CD4-positive, CD25-positive, alpha-beta regulatory T cell (primary cell): ENCODE results near the gene RNF166. TPM values are rescaled to one million over a fixed set of nuclear protein-coding genes. Genes with fewer than 3 reads are reported as not detected.
A peak's percentile ranks its signal among the peaks of the same experiment; 100 is the strongest.

ENCODE experiments used
- ATAC-seq, 2 donors: fragments of 150-1000 bp; cut with Tn5 transposase; one replicate each; pipeline ENCODE4 v1.10.0; 2021; ENCODE audit warnings: low read depth in 2 of 2, moderate number of reproducible peaks in 2 of 2, moderate library complexity in 1 of 2
- DNase-seq, 3 donors: peaks; one replicate each; pipeline versions ENCODE4 v3.0.0 to v3.0.0-alpha.2; 2012 to 2022; ENCODE audit warnings: mixed read lengths in 1 of 3
- H3K27ac ChIP-seq: one replicate; pipeline ENCODE4 v1.7.0; 2013; ENCODE audit warnings: mild to moderate bottlenecking, low read length; ENCODE audit not compliant: insufficient read depth, poor library complexity, severe bottlenecking
- H3K27me3 ChIP-seq: one replicate; pipeline ENCODE4 v1.7.0; 2013; ENCODE audit warnings: low read length; ENCODE audit not compliant: control insufficient read depth, insufficient read depth
- H3K36me3 ChIP-seq: one replicate; pipeline ENCODE4 v1.7.0; 2013; ENCODE audit warnings: mild to moderate bottlenecking, low read length, moderate library complexity; ENCODE audit not compliant: control insufficient read depth, insufficient read depth
- H3K4me1 ChIP-seq: 2 replicates; pipeline ENCODE4 v1.7.0; 2013; ENCODE audit warnings: mild to moderate bottlenecking, low read length; ENCODE audit not compliant: insufficient read depth, control insufficient read depth, poor library complexity, severe bottlenecking
- H3K4me3 ChIP-seq: one replicate; pipeline ENCODE4 v1.7.0; 2013; ENCODE audit warnings: low read depth, mild to moderate bottlenecking, low read length, moderate library complexity
- H3K9me3 ChIP-seq, 2 experiments: 1 replicate in 1 of 2; 2 replicates in 1 of 2; pipeline ENCODE4 v1.7.0; 2013; ENCODE audit warnings: low read length in 2 of 2, mild to moderate bottlenecking in 1 of 2, moderate library complexity in 1 of 2; ENCODE audit not compliant: control insufficient read depth in 2 of 2
- H3K27ac Mint-ChIP-seq, 3 donors: one replicate each; pipeline ENCODE4 v1.8.0; 2020 to 2022; ENCODE audit warnings: mild to moderate bottlenecking in 3 of 3, mixed read lengths in 3 of 3, moderate library complexity in 2 of 3
- H3K27me3 Mint-ChIP-seq: one replicate; pipeline ENCODE4 v1.8.0; 2022; ENCODE audit warnings: mild to moderate bottlenecking, mixed read lengths
- H3K36me3 Mint-ChIP-seq: one replicate; pipeline ENCODE4 v1.8.0; 2020; ENCODE audit warnings: mixed read lengths
- H3K4me1 Mint-ChIP-seq, 4 donors: one replicate each; pipeline ENCODE4 v1.8.0; 2020 to 2022; ENCODE audit warnings: mixed read lengths in 4 of 4, mild to moderate bottlenecking in 1 of 4
- H3K4me3 Mint-ChIP-seq, 4 donors: one replicate each; pipeline ENCODE4 v1.8.0; 2020 to 2022; ENCODE audit warnings: mild to moderate bottlenecking in 4 of 4, mixed read lengths in 4 of 4, moderate library complexity in 3 of 4
- H3K9me3 Mint-ChIP-seq, 7 donors: one replicate each; pipeline ENCODE4 v1.8.0; 2020 to 2022; ENCODE audit warnings: mixed read lengths in 7 of 7, mild to moderate bottlenecking in 3 of 7, moderate library complexity in 2 of 7
- polyA plus RNA-seq, 4 donors: library from polyadenylated mRNA; unstranded; fragments of 300-500 nt; fragmentation: Illumina TruSeq; gene quantifications; one replicate each; pipeline ENCODE4 v1.2.3, GENCODE V29; 2021
- total RNA-seq: library from RNA; stranded (reverse); gene quantifications from one replicate; pipeline ENCODE4 v1.2.3, GENCODE V29; 2022

RNF166 gene
- total and polyA plus RNA-seq, 5 donors from 2014 or later: 63.6 to 420 (median 98.0) TPM

GRCh38 chr16:88688013-88688778 is 18.0 kb downstream of the RNF166 start:
- DNase-seq (no peak), ATAC-seq (no peak)
- Histone ChIP-seq H3K9me3 (no peaks in the 10 kb centered on the region), H3K27ac (no peak overlapping the region), H3K4me3 (no peak overlapping the region), H3K27me3 (no peaks in the 10 kb centered on the region), H3K36me3 (no peaks in the 10 kb centered on the region), H3K4me1 (peaks cover 61% of the 10 kb centered on the region)
- H3K27ac Mint-ChIP-seq: peak overlapping the region in 2 of 3 donors; percentile 14 to 62
- H3K4me1 Mint-ChIP-seq: peaks cover 0 to 77% (median 30%) of the 10 kb centered on the region in 4 donors
- H3K27me3 Mint-ChIP-seq: no peaks in the 10 kb centered on the region
- peak overlapping the region; percentile 46 to 84 (median 50) for H3K4me3 Mint-ChIP-seq
- no peaks in the 10 kb centered on the region for H3K9me3 Mint-ChIP-seq
- H3K36me3 Mint-ChIP-seq: no peaks in the 10 kb centered on the region

- H3K27me3 Mint-ChIP-seq: no peaks in the 10 kb centered on the region
- no peak overlapping the region for H3K27ac ChIP-seq
- no peaks in the 10 kb centered on the region for H3K9me3 ChIP-seq
- peaks cover under 1 to 74% (median 31%) of the 10 kb centered on the region in 4 donors for H3K4me1 Mint-ChIP-seq
- H3K36me3 ChIP-seq: no peaks in the 10 kb centered on the region
- peak overlapping the region in 3 of 4 donors; percentile 32 to 54 (median 46) for H3K4me3 Mint-ChIP-seq
- H3K27me3 ChIP-seq: no peaks in the 10 kb centered on the region
- no peak for ATAC-seq
- no peak overlapping the region for H3K27ac Mint-ChIP-seq
- H3K9me3 Mint-ChIP-seq: no peaks in the 10 kb centered on the region
- peaks cover 57% of the 10 kb centered on the region for H3K4me1 ChIP-seq
- H3K4me3 ChIP-seq: no peak overlapping the region
- no peak for DNase-seq
- H3K36me3 Mint-ChIP-seq: no peaks in the 10 kb centered on the region
Observed at GRCh38 chr16:88687676-88688012, 18.6 kb downstream of the RNF166 start.

GRCh38 chr16:88687254-88687576 is 19.0 kb downstream of the RNF166 start:
- H3K27me3 ChIP-seq: no peaks in the 10 kb centered on the region
- DNase-seq (no peak), ATAC-seq (no peak)
- H3K27me3 Mint-ChIP-seq: no peaks in the 10 kb centered on the region
- H3K36me3 ChIP-seq: no peaks in the 10 kb centered on the region
- peaks cover 5 to 73% (median 33%) of the 10 kb centered on the region in 4 donors for H3K4me1 Mint-ChIP-seq
- H3K9me3 ChIP-seq: no peaks in the 10 kb centered on the region
- H3K36me3 Mint-ChIP-seq: no peaks in the 10 kb centered on the region
- peak overlapping the region; percentile 83 to 95 (median 88) for H3K4me3 Mint-ChIP-seq
- no peak overlapping the region for H3K27ac ChIP-seq
- H3K4me3 ChIP-seq: peak overlapping the region; percentile 24
- H3K9me3 Mint-ChIP-seq: no peaks in the 10 kb centered on the region
- H3K27ac Mint-ChIP-seq: no peak overlapping the region
- peaks cover 57% of the 10 kb centered on the region for H3K4me1 ChIP-seq

- Mint-ChIP-seq H3K4me3 (peak within 1 kb of the TSS; percentile 83 to 95 (median 90)), H3K4me1 (peaks cover 10 to 73% (median 36%) of the 10 kb centered on the region in 4 donors), H3K9me3 (no peaks in the 10 kb centered on the region), H3K36me3 (no peaks in the 10 kb centered on the region), H3K27ac (peak within 1 kb of the TSS; percentile 62 to 94 (median 64)), H3K27me3 (no peaks in the 10 kb centered on the region)
- peak within 1 kb of the TSS; percentile 61 for H3K4me3 ChIP-seq
- H3K27me3 ChIP-seq: no peaks in the 10 kb centered on the region
- H3K9me3 ChIP-seq: no peaks in the 10 kb centered on the region
- DNase-seq: peak; percentile 79 to 85 (median 81)
- ATAC-seq: peak; percentile 78 to 83
- H3K36me3 ChIP-seq: no peaks in the 10 kb centered on the region
- peaks cover 57% of the 10 kb centered on the region for H3K4me1 ChIP-seq
- peak within 1 kb of the TSS; percentile 68 for H3K27ac ChIP-seq
Observed at GRCh38 chr16:88686439-88687253, 19.6 kb downstream of the RNF166 start, which contains the start of gene SNAI3. TSS of gene SNAI3 (minus strand) at chr16:88686507. CDS start at chr16:88686406, 101 bp downstream.

GRCh38 chr16:88686062-88686438 is 20.2 kb downstream of the RNF166 start:
- Histone ChIP-seq H3K9me3 (no peaks in the 10 kb centered on the region), H3K36me3 (peaks cover under 1% of the 10 kb centered on the region), H3K4me3 (peak overlapping the region; percentile 61), H3K27ac (peak overlapping the region; percentile 68), H3K27me3 (no peaks in the 10 kb centered on the region), H3K4me1 (peaks cover 57% of the 10 kb centered on the region)
- Mint-ChIP-seq H3K36me3 (peaks cover under 1% of the 10 kb centered on the region), H3K4me3 (peak overlapping the region; percentile 83 to 95 (median 90)), H3K27me3 (no peaks in the 10 kb centered on the region), H3K4me1 (peaks cover 11 to 73% (median 38%) of the 10 kb centered on the region in 4 donors), H3K27ac (peak overlapping the region in 1 of 3 donors; percentile 48), H3K9me3 (no peaks in the 10 kb centered on the region)
- ATAC-seq: peak; percentile 35 to 36
- no peak for DNase-seq

- H3K4me1 Mint-ChIP-seq: peaks cover 10 to 71% (median 35%) of the 10 kb centered on the region in 4 donors
- H3K9me3 Mint-ChIP-seq: no peaks in the 10 kb centered on the region
- H3K9me3 ChIP-seq: no peaks in the 10 kb centered on the region
- H3K27ac Mint-ChIP-seq: peak overlapping the region; percentile 62 to 94 (median 64)
- H3K27me3 Mint-ChIP-seq: no peaks in the 10 kb centered on the region
- H3K27me3 ChIP-seq: no peaks in the 10 kb centered on the region
- peak overlapping the region; percentile 68 for H3K27ac ChIP-seq
- H3K36me3 Mint-ChIP-seq: peaks cover 3% of the 10 kb centered on the region
- peak overlapping the region; percentile 61 for H3K4me3 ChIP-seq
- peaks cover 57% of the 10 kb centered on the region for H3K4me1 ChIP-seq
- H3K4me3 Mint-ChIP-seq: peak overlapping the region; percentile 83 to 95 (median 90)
- peak; percentile 13 to 23 for ATAC-seq
- peak; percentile 38 to 62 (median 48) for DNase-seq
- H3K36me3 ChIP-seq: peaks cover 5% of the 10 kb centered on the region
Observed at GRCh38 chr16:88685156-88686061, 20.8 kb downstream of the RNF166 start.

GRCh38 chr16:88684569-88685155 is 21.5 kb downstream of the RNF166 start:
- Mint-ChIP-seq H3K27ac (peak overlapping the region in 1 of 3 donors; percentile 42), H3K4me1 (peaks cover 10 to 65% (median 35%) of the 10 kb centered on the region in 4 donors), H3K9me3 (no peaks in the 10 kb centered on the region), H3K4me3 (peak overlapping the region; percentile 83 to 95 (median 90)), H3K36me3 (peaks cover 3% of the 10 kb centered on the region), H3K27me3 (no peaks in the 10 kb centered on the region)
- no peaks in the 10 kb centered on the region for H3K27me3 ChIP-seq
- no peak overlapping the region for H3K27ac ChIP-seq
- H3K9me3 ChIP-seq: no peaks in the 10 kb centered on the region
- H3K4me1 ChIP-seq: peaks cover 55% of the 10 kb centered on the region
- ATAC-seq: no peak
- DNase-seq: no peak
- H3K4me3 ChIP-seq: peak overlapping the region; percentile 61
- H3K36me3 ChIP-seq: peaks cover 5% of the 10 kb centered on the region
